Astrocyte (in vitro differentiated cells and primary cell): Measurements from ENCODE around the gene HENMT1. TPM values are rescaled to one million over a fixed set of nuclear protein-coding genes. Genes with fewer than 3 reads are reported as not detected.

Experiments
- DNase-seq: peaks from one replicate; pipeline ENCODE4 v3.0.0-alpha.2; 2010; ENCODE audit warnings: low read depth
- FAIRE-seq: peaks from 2 replicates; lab custom pipeline; 2011; peaks lifted over from hg19 to GRCh38; lab: Jason Lieb, UNC
- H2AFZ ChIP-seq: 2 replicates; pipeline ENCODE4 v1.6.0; 2012; ENCODE audit warnings: low read depth, low read length, inconsistent platforms
- H3K27ac ChIP-seq: 2 replicates; pipeline ENCODE4 v1.5.1; 2011; ENCODE audit warnings: low read depth, low read length, inconsistent platforms
- H3K27me3 ChIP-seq: 2 replicates; pipeline ENCODE4 v1.6.0; 2011; ENCODE audit warnings: low read length, inconsistent platforms; ENCODE audit not compliant: insufficient read depth
- H3K36me3 ChIP-seq: 2 replicates; pipeline ENCODE4 v1.5.1; 2011; ENCODE audit warnings: low read length, inconsistent platforms; ENCODE audit not compliant: insufficient read depth
- H3K4me1 ChIP-seq: 2 replicates; pipeline ENCODE4 v1.5.1; 2011; ENCODE audit warnings: low read length, inconsistent platforms; ENCODE audit not compliant: insufficient read depth
- H3K4me2 ChIP-seq: 2 replicates; pipeline ENCODE4 v1.6.0; 2012; ENCODE audit warnings: low read length, inconsistent platforms
- H3K4me3 ChIP-seq: 2 replicates; pipeline ENCODE4 v1.5.1; 2011; ENCODE audit warnings: low read depth, mild to moderate bottlenecking, low read length, inconsistent platforms; ENCODE audit not compliant: insufficient read depth
- H3K79me2 ChIP-seq: 2 replicates; pipeline ENCODE4 v1.6.0; 2012; ENCODE audit warnings: mild to moderate bottlenecking, low read length, inconsistent platforms; ENCODE audit not compliant: insufficient read depth
- H3K9ac ChIP-seq: 2 replicates; pipeline ENCODE4 v1.6.0; 2012; ENCODE audit warnings: mild to moderate bottlenecking, low read length, inconsistent platforms
- H3K9me3 ChIP-seq: 2 replicates; pipeline ENCODE4 v1.5.1; 2012; ENCODE audit warnings: low read depth, mild to moderate bottlenecking, low read length, inconsistent platforms; ENCODE audit not compliant: insufficient read depth
- H4K20me1 ChIP-seq: 2 replicates; pipeline ENCODE4 v1.6.0; 2012; ENCODE audit warnings: low read length, inconsistent platforms; ENCODE audit not compliant: insufficient read depth
- H3K27ac Mint-ChIP-seq: one replicate; pipeline ENCODE4 v1.8.0; 2021; ENCODE audit warnings: mild to moderate bottlenecking, mixed read lengths; ENCODE audit not compliant: unreplicated experiment
- H3K27me3 Mint-ChIP-seq: one replicate; pipeline ENCODE4 v1.8.0; 2021; ENCODE audit warnings: low read depth, mixed read lengths; ENCODE audit not compliant: unreplicated experiment
- H3K36me3 Mint-ChIP-seq: one replicate; pipeline ENCODE4 v1.8.0; 2021; ENCODE audit warnings: low read depth, mixed read lengths; ENCODE audit not compliant: unreplicated experiment
- H3K4me1 Mint-ChIP-seq: one replicate; pipeline ENCODE4 v1.8.0; 2021; ENCODE audit warnings: low read depth, mixed read lengths; ENCODE audit not compliant: unreplicated experiment
- H3K4me3 Mint-ChIP-seq: one replicate; pipeline ENCODE4 v1.8.0; 2021; ENCODE audit warnings: mild to moderate bottlenecking, moderate library complexity, mixed read lengths; ENCODE audit not compliant: unreplicated experiment
- H3K9me3 Mint-ChIP-seq: one replicate; pipeline ENCODE4 v1.8.0; 2021; ENCODE audit warnings: mild to moderate bottlenecking, mixed read lengths; ENCODE audit not compliant: unreplicated experiment
- EZH2 ChIP-seq: IDR thresholded peaks from 2 replicates; pipeline ENCODE4 v1.6.1; 2012; ENCODE audit warnings: mild to moderate bottlenecking, low read length, inconsistent platforms; ENCODE audit not compliant: insufficient read depth
- total RNA-seq: library from RNA; stranded (reverse); gene quantifications from 2 replicates; pipeline ENCODE4 v1.2.1, GENCODE V29; 2021
- TF ChIP-seq, protein P1 (sequence below): IDR thresholded peaks from 2 replicates; pipeline ENCODE4 v1.5.1; 2011; ENCODE audit warnings: low read depth, mild to moderate bottlenecking, inconsistent platforms, low read length, moderate library complexity; ENCODE audit not compliant: insufficient read depth

Gene HENMT1
- total RNA-seq, 1 donor from 2014 or later: 2.2 TPM

DNA sequence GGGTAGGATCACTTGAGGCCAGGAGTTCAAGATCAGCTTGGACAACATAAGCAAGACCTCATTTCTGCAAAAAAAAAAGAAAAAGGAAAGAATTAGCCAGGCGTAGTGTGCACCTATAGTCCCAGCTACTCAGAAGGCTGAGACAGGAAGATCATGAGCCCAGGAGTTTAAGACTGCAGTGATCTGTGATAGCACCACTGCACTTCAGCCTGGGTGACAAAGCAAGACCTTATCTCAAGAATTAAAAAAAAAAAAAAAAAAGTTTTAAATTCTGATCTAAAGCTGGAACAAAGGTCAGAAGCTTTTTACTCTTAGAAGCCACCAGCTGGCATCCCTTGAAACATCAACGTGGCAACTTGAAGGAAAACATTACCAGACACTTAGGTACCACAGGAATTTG, 45.3 kb downstream of the HENMT1 start:
- Histone ChIP-seq H3K9ac (no peak overlapping the region), H3K9me3 (no peaks in the 10 kb centered on the region), H3K27ac (no peak overlapping the region), H3K27me3 (no peaks in the 10 kb centered on the region), H3K4me1 (no peaks in the 10 kb centered on the region), H3K36me3 (no peaks in the 10 kb centered on the region), H3K4me3 (no peak overlapping the region), H3K4me2 (no peak overlapping the region), H3K79me2 (no peaks in the 10 kb centered on the region), H4K20me1 (no peaks in the 10 kb centered on the region), H2AFZ (no peak overlapping the region)
- Mint-ChIP-seq H3K9me3 (no peaks in the 10 kb centered on the region), H3K4me3 (no peak overlapping the region), H3K36me3 (no peaks in the 10 kb centered on the region), H3K27me3 (no peaks in the 10 kb centered on the region), H3K27ac (no peak overlapping the region), H3K4me1 (no peaks in the 10 kb centered on the region)
- DNase-seq (no peak), FAIRE-seq (no peak)
- TF ChIP-seq, protein P1, sequence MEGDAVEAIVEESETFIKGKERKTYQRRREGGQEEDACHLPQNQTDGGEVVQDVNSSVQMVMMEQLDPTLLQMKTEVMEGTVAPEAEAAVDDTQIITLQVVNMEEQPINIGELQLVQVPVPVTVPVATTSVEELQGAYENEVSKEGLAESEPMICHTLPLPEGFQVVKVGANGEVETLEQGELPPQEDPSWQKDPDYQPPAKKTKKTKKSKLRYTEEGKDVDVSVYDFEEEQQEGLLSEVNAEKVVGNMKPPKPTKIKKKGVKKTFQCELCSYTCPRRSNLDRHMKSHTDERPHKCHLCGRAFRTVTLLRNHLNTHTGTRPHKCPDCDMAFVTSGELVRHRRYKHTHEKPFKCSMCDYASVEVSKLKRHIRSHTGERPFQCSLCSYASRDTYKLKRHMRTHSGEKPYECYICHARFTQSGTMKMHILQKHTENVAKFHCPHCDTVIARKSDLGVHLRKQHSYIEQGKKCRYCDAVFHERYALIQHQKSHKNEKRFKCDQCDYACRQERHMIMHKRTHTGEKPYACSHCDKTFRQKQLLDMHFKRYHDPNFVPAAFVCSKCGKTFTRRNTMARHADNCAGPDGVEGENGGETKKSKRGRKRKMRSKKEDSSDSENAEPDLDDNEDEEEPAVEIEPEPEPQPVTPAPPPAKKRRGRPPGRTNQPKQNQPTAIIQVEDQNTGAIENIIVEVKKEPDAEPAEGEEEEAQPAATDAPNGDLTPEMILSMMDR: no peak

DNA sequence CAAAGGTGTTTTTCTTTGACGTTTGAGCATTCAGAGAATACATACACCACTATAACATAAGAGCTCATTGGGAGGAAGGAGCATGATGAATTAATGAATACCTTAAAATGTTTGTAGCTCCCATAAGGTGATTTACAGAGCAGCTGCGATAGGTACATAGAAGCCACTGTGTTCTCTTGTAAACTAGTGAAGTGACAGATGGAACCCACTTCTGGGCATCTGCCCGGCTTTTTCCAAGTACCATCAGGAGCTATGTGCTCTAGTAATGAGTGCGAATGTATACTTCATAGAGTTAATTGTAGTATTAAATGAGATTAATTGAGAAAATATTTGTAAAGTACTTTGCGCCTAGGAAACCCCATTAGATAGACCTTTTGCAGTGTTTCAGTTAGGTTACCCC, 48.4 kb downstream of the HENMT1 start:
- no peaks in the 10 kb centered on the region for H3K79me2 ChIP-seq
- no peak overlapping the region for H3K9ac ChIP-seq
- FAIRE-seq (no peak), DNase-seq (no peak)
- H3K4me1 Mint-ChIP-seq: peaks cover 3% of the 10 kb centered on the region
- H3K9me3 Mint-ChIP-seq: peaks cover 1% of the 10 kb centered on the region
- no peaks in the 10 kb centered on the region for H3K4me1 ChIP-seq
- H3K36me3 Mint-ChIP-seq: peaks cover 4% of the 10 kb centered on the region
- no peak overlapping the region for H3K4me3 ChIP-seq
- H3K4me3 Mint-ChIP-seq: no peak overlapping the region
- no peaks in the 10 kb centered on the region for H4K20me1 ChIP-seq
- TF ChIP-seq EZH2: no peak
- TF ChIP-seq, protein P1: no peak
- no peak overlapping the region for H3K27ac ChIP-seq
- no peak overlapping the region for H3K4me2 ChIP-seq
- H2AFZ ChIP-seq: no peak overlapping the region
- no peaks in the 10 kb centered on the region for H3K27me3 Mint-ChIP-seq
- no peaks in the 10 kb centered on the region for H3K9me3 ChIP-seq
- no peak overlapping the region for H3K27ac Mint-ChIP-seq
- H3K27me3 ChIP-seq: no peaks in the 10 kb centered on the region
- no peaks in the 10 kb centered on the region for H3K36me3 ChIP-seq

DNA sequence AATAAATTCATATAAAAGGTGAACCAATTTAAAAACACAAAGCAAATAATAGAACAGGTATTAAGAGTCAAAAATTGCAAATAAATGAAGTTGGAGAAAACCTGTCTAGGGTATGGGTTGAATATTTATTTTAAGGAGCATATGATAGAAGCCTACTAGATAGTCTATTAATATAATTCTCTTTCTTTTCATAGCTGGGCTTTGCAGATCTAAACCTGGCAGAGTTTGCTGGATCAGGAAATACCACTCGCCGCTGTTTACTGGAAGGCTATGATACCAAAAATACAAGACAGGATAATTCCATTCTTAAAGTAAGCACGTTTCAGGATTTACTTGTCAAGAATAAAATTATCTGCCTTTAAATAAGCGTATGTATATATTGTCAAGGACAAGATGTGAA, 48.9 kb downstream of the HENMT1 start:
- H3K9me3 ChIP-seq: no peaks in the 10 kb centered on the region
- H3K9me3 Mint-ChIP-seq: peaks cover 1% of the 10 kb centered on the region
- H3K4me1 Mint-ChIP-seq: peaks cover 3% of the 10 kb centered on the region
- TF ChIP-seq, protein P1: no peak
- TF ChIP-seq EZH2: no peak
- H2AFZ ChIP-seq: no peak overlapping the region
- no peaks in the 10 kb centered on the region for H3K4me1 ChIP-seq
- no peaks in the 10 kb centered on the region for H3K27me3 Mint-ChIP-seq
- FAIRE-seq: no peak
- no peaks in the 10 kb centered on the region for H3K36me3 ChIP-seq
- no peak overlapping the region for H3K27ac Mint-ChIP-seq
- no peaks in the 10 kb centered on the region for H3K79me2 ChIP-seq
- H3K4me3 Mint-ChIP-seq: no peak overlapping the region
- H3K27ac ChIP-seq: no peak overlapping the region
- no peak for DNase-seq
- no peaks in the 10 kb centered on the region for H4K20me1 ChIP-seq
- no peak overlapping the region for H3K4me2 ChIP-seq
- H3K4me3 ChIP-seq: no peak overlapping the region
- no peak overlapping the region for H3K9ac ChIP-seq
- H3K36me3 Mint-ChIP-seq: peaks cover 4% of the 10 kb centered on the region
- no peaks in the 10 kb centered on the region for H3K27me3 ChIP-seq
